GM18519 (cell line): ENCODE results near the gene EAPP.
"Not testable (repeated sequence)": the region's sequence is repeated elsewhere in the genome, so short reads cannot be mapped to it uniquely, and the experiment has no call there.

Experiments used
- ATAC-seq: cut with Tn5 transposase; IDR thresholded peaks from one replicate; pipeline ENCODE4 v1.9.1; 2021; ENCODE audit warnings: mild to moderate bottlenecking, moderate library complexity; ENCODE audit not compliant: unreplicated experiment, low FRiP score

EAPP gene

GRCh38 chr14:34489324-34489723, 50.2 kb downstream of the EAPP start:
- no peak for ATAC-seq

GRCh38 chr14:34488528-34488927, 51.0 kb downstream of the EAPP start:
- ATAC-seq = no peak

GRCh38 chr14:34484726-34485125, 54.8 kb downstream of the EAPP start:
- ATAC-seq = no peak

GRCh38 chr14:34482463-34482862, 57.0 kb downstream of the EAPP start:
- ATAC-seq = no peak

- ATAC-seq = no peak
These were observed 59.8 kb downstream of the EAPP start for GRCh38 chr14:34479694-34480093.

- ATAC-seq = no peak
These were observed 61.2 kb downstream of the EAPP start for GRCh38 chr14:34478261-34478660.

GRCh38 chr14:34476036-34476435, 63.5 kb downstream of the EAPP start:
- ATAC-seq = not testable (repeated sequence)

- ATAC-seq = no peak
These were observed 64.3 kb downstream of the EAPP start for GRCh38 chr14:34475163-34475562.

- no peak for ATAC-seq
These were observed 65.3 kb downstream of the EAPP start for GRCh38 chr14:34474187-34474679.

GRCh38 chr14:34472706-34473279, 66.7 kb downstream of the EAPP start:
- no peak for ATAC-seq

- ATAC-seq = no peak
These were observed 69.2 kb downstream of the EAPP start for GRCh38 chr14:34470319-34470718.

- no peak for ATAC-seq
These were observed 72.8 kb downstream of the EAPP start for GRCh38 chr14:34466691-34467090.
